HepG2 (cell line): ENCODE results near the gene CAVIN3. TPM values are rescaled to one million over a fixed set of nuclear protein-coding genes. Genes with fewer than 3 reads are reported as not detected.

ENCODE experiments used
- ATAC-seq: fragments of 200-7000 bp; cut with Tn5 transposase; 3 replicates; pipeline ENCODE4 v1.9.1; 2020; ENCODE audit warnings: mild to moderate bottlenecking, moderate library complexity
- BruUV-seq: library from RNA; stranded (reverse); fragments of 400-500 nt; replicated peaks from 2 replicates; lab custom pipeline; 2021; lab: Mats Ljungman, UMichigan
- CTCF ChIA-PET: fragments of 300-600 bp; formaldehyde crosslinking; extraction: SDS; loops from one replicate; lab custom pipeline; 2021; ENCODE audit warnings: low total read pairs, inconsistent platforms, low intra/inter-chr PET ratio; lab: Yijun Ruan, JAX
- POLR2A ChIA-PET: fragments of 350-600 bp; sonication (Branson Sonifier 250); formaldehyde crosslinking; loops from one replicate; lab custom pipeline; 2020; ENCODE audit warnings: antibody characterized with exemption, inconsistent platforms; lab: Yijun Ruan, JAX
- DNase-seq: peaks from one replicate; pipeline ENCODE4 v3.0.0-alpha.2; 2015; ENCODE audit warnings: low spot score
- FAIRE-seq: peaks from 3 replicates; lab custom pipeline; 2011; peaks lifted over from hg19 to GRCh38; lab: Jason Lieb, UNC
- H2AFZ ChIP-seq: one replicate; pipeline ENCODE4 v1.6.1; 2011; ENCODE audit warnings: low read length, inconsistent platforms
- H3K27ac ChIP-seq: fragments of 300-600 bp; 3 replicates; pipeline ENCODE4 v1.8.0; 2011; ENCODE audit warnings: mixed run types, mild to moderate bottlenecking, mixed read lengths, low read length, inconsistent platforms; ENCODE audit not compliant: insufficient read depth; ENCODE audit errors: extremely low read length
- H3K27me3 ChIP-seq, 2 experiments: fragments of 200-600 bp in 1 of 2; 2 replicates in 1 of 2; 3 replicates in 1 of 2; pipeline versions ENCODE4 v1.6.0 to v1.8.0; 2011; ENCODE audit warnings: low read length in 2 of 2, mild to moderate bottlenecking in 2 of 2, moderate library complexity in 2 of 2, inconsistent platforms in 1 of 2; ENCODE audit not compliant: insufficient read depth in 2 of 2, control insufficient read depth in 1 of 2
- H3K36me3 ChIP-seq, 2 experiments: fragments of 200-600 bp in 1 of 2; replicated peaks in 1 of 2; 2 replicates in 1 of 2; 3 replicates in 1 of 2; pipeline versions ENCODE4 v1.5.1 to v1.8.0; 2011; ENCODE audit warnings: low read length in 2 of 2, inconsistent platforms in 1 of 2; ENCODE audit not compliant: insufficient read depth in 2 of 2, control insufficient read depth in 1 of 2
- H3K4me1 ChIP-seq: 2 replicates; pipeline ENCODE4 v1.5.1; 2012; ENCODE audit warnings: low read length, inconsistent platforms; ENCODE audit not compliant: insufficient read depth
- H3K4me2 ChIP-seq: 2 replicates; pipeline ENCODE4 v1.6.0; 2011; ENCODE audit warnings: low read depth, low read length, inconsistent platforms
- H3K4me3 ChIP-seq, 3 experiments: fragments of 200-600 bp in 1 of 3; sonication (generic), shearing (Covaris generic) in 1 of 3; replicated peaks in 1 of 3; 2 replicates each; pipeline ENCODE4 v1.5.1; 2011 to 2016; ENCODE audit warnings: low read length in 3 of 3, inconsistent platforms in 2 of 3, low read depth in 2 of 3, mild to moderate bottlenecking in 2 of 3, control low read depth in 1 of 3, mixed read lengths in 1 of 3; ENCODE audit not compliant: insufficient read depth in 1 of 3
- H3K79me2 ChIP-seq: one replicate; pipeline ENCODE4 v1.6.1; 2011; ENCODE audit warnings: low read length, inconsistent platforms; ENCODE audit not compliant: insufficient read depth
- H3K9ac ChIP-seq: 2 replicates; pipeline ENCODE4 v1.6.0; 2011; ENCODE audit warnings: mild to moderate bottlenecking, low read depth, low read length, inconsistent platforms; ENCODE audit not compliant: insufficient read depth
- H3K9me3 ChIP-seq: 2 replicates; pipeline ENCODE4 v1.5.1; 2012; ENCODE audit warnings: mild to moderate bottlenecking, low read length
- H4K20me1 ChIP-seq: 2 replicates; pipeline ENCODE4 v1.6.0; 2011; ENCODE audit warnings: inconsistent platforms, mild to moderate bottlenecking, low read length, moderate library complexity; ENCODE audit not compliant: insufficient read depth
- CSRNP2 ChIP-seq: sonication (generic); formaldehyde crosslinking; conservative IDR thresholded peaks from 2 replicates; pipeline ENCODE4 v1.8.0; 2022; ENCODE audit warnings: low read depth, missing genetic modification reagents
- CTCF ChIP-seq: sonication (generic); formaldehyde crosslinking; IDR thresholded peaks from 2 replicates; pipeline ENCODE4 v1.5.0; 2020; ENCODE audit warnings: mild to moderate bottlenecking, missing genetic modification reagents, moderate library complexity
- HNF1B ChIP-seq: sonication (generic); formaldehyde crosslinking; IDR thresholded peaks from 2 replicates; pipeline ENCODE4 v1.5.1; 2020; ENCODE audit warnings: mild to moderate bottlenecking, moderate library complexity, missing genetic modification reagents
- MLLT10 ChIP-seq: sonication (generic); formaldehyde crosslinking; IDR thresholded peaks from 2 replicates; pipeline ENCODE4 v1.4.0; 2020; ENCODE audit warnings: missing genetic modification reagents
- MXD4 ChIP-seq: IDR thresholded peaks from 2 replicates; pipeline ENCODE4 v1.6.1; 2016; ENCODE audit warnings: mild to moderate bottlenecking, missing biosample characterization, missing genetic modification reagents
- PAX8 ChIP-seq: sonication (generic); formaldehyde crosslinking; IDR thresholded peaks from 2 replicates; pipeline ENCODE4 v1.8.0; 2022; ENCODE audit warnings: mild to moderate bottlenecking, missing genetic modification reagents, borderline replicate concordance
- RFX5 ChIP-seq: IDR thresholded peaks from 2 replicates; pipeline ENCODE4 v1.6.1; 2011; ENCODE audit warnings: low read depth, low read length, improper control_type of control experiment
- SMYD3 ChIP-seq: sonication (generic); formaldehyde crosslinking; IDR thresholded peaks from 2 replicates; pipeline ENCODE4 v1.8.1; 2023; ENCODE audit warnings: mild to moderate bottlenecking, missing genetic modification reagents
- TAF1 ChIP-seq: sonication (generic); formaldehyde crosslinking; IDR thresholded peaks from 2 replicates; pipeline ENCODE4 v1.4.0; 2020; ENCODE audit warnings: missing genetic modification reagents
- TEF ChIP-seq: sonication (generic); formaldehyde crosslinking; IDR thresholded peaks from 2 replicates; pipeline ENCODE4 v1.5.0; 2020; ENCODE audit warnings: missing genetic modification reagents
- ZFP1 ChIP-seq: IDR thresholded peaks from 2 replicates; pipeline ENCODE4 v1.6.1; 2016
- ZFP36L1 ChIP-seq: sonication (generic); formaldehyde crosslinking; IDR thresholded peaks from 2 replicates; pipeline ENCODE4 v1.8.0; 2022; ENCODE audit warnings: mild to moderate bottlenecking, missing genetic modification reagents, moderate library complexity
- ZKSCAN8 ChIP-seq: IDR thresholded peaks from 2 replicates; pipeline ENCODE4 v1.6.1; 2016; ENCODE audit warnings: borderline replicate concordance, missing genetic modification reagents, missing compliant biosample characterization
- ZNF30 ChIP-seq: sonication (generic); formaldehyde crosslinking; IDR thresholded peaks from 2 replicates; pipeline ENCODE4 v1.5.0; 2020; ENCODE audit warnings: mild to moderate bottlenecking, missing genetic modification reagents
- ZNF446 ChIP-seq: sonication (generic); formaldehyde crosslinking; IDR thresholded peaks from 2 replicates; pipeline ENCODE4 v1.5.0; 2020; ENCODE audit warnings: mild to moderate bottlenecking, missing genetic modification reagents
- ZNF773 ChIP-seq: sonication (generic); formaldehyde crosslinking; IDR thresholded peaks from 2 replicates; pipeline ENCODE4 v1.4.0; 2020; ENCODE audit warnings: missing genetic modification reagents, borderline replicate concordance
- WGBS: methylation state at CpG from one replicate; pipeline ENCODE4 v1.1.6; 2017; ENCODE audit warnings: low lambda C conversion rate; 5-methylcytosine and 5-hydroxymethylcytosine counted together
- in situ Hi-C: cut with HindIII; loops from 2 replicates; pipeline ENCODE4 v1.10.0; 2017; ENCODE audit warnings: low pct_unique_long_range_greater_than_20kb; ENCODE audit not compliant: extremely low pct_ligation_motif_present
- intact Hi-C: fragments of 100-400 bp; cut with micrococcal nuclease; formaldehyde crosslinking; loops from one replicate; pipeline ENCODE4 v1.10.0; 2022; ENCODE audit not compliant: unreplicated experiment
- polyA plus RNA-seq, 8 experiments: library from polyadenylated mRNA; depleted of rRNA in 3 of 8; stranded (reverse) in 7 of 8; unstranded in 1 of 8; fragments of >200 nt; fragmentation: Illumina TruSeq in 4 of 8; extraction: Trizol in 4 of 8; gene quantifications; 2 replicates each; pipeline versions ENCODE4 v1.2.1 to v1.2.3, GENCODE V29; 2011 to 2016; ENCODE audit warnings: low read depth in 4 of 8, missing spikeins in 1 of 8, mixed read lengths in 1 of 8; ENCODE audit not compliant: insufficient read depth in 1 of 8
- total RNA-seq, 5 experiments: library from RNA; depleted of rRNA; stranded (reverse); fragments of >200 nt; fragmentation: Illumina TruSeq; extraction: Trizol; gene quantifications; 2 replicates each; pipeline ENCODE4 v1.2.3, GENCODE V29; 2016; ENCODE audit warnings: low read depth in 1 of 5

CAVIN3 gene
- total and polyA plus RNA-seq, 2 of the 13 experiments (the other 11 are each of a cell fraction or from before 2014, with no cell fraction given), result not detected

- TF ChIP-seq HNF1B (CRISPR knock-in tag) (no peak), MXD4 (CRISPR knock-in tag) (no peak), CTCF (no peak)
Measured at GRCh38 chr11:6303661-6304060, 16.6 kb downstream of the CAVIN3 start (continued).

GRCh38 chr11:6301096-6301495 is 19.2 kb downstream of the CAVIN3 start:
- BruUV-seq, result no TSS peak
- no peak for FAIRE-seq
- WGBS, result 22% methylated on average over 2 of the region's 2 CpGs
- Histone ChIP-seq H3K4me2 (no peak overlapping the region), H3K79me2 (no peaks in the 10 kb centered on the region), H4K20me1 (no peaks in the 10 kb centered on the region), H3K4me1 (no peaks in the 10 kb centered on the region), H3K9me3 (no peaks in the 10 kb centered on the region), H3K9ac (no peak overlapping the region), H3K27me3 (peaks cover 0 to 7% of the 10 kb centered on the region in 2 experiments; a peak in 3 of 5 replicates), H3K27ac (no peak overlapping the region), H2AFZ (no peak overlapping the region), H3K4me3 (no peak overlapping the region), H3K36me3 (no peaks in the 10 kb centered on the region)
- ChIA-PET POLR2A (no interaction called here), CTCF (no interaction called here)
- DNase-seq, result no peak
- in situ Hi-C loops (no loop called here), intact Hi-C loops (no loop called here)
- ATAC-seq, result no peak
- TF ChIP-seq TEF (no peak), SMYD3 (CRISPR knock-in tag) (no peak), ZNF446 (no peak), ZFP36L1 (CRISPR knock-in tag) (no peak), TAF1 (CRISPR knock-in tag) (no peak), ZNF773 (CRISPR knock-in tag) (no peak), PAX8 (CRISPR knock-in tag) (no peak), MLLT10 (CRISPR knock-in tag) (no peak), ZNF30 (CRISPR knock-in tag) (no peak), ZFP1 (CRISPR knock-in tag) (no peak), RFX5 (no peak), CSRNP2 (CRISPR knock-in tag) (no peak), ZKSCAN8 (CRISPR knock-in tag) (no peak)
